Neural crest cell (in vitro differentiated cells): ENCODE data around the gene MEG3. TPM values are rescaled to one million over a fixed set of nuclear protein-coding genes. Genes with fewer than 3 reads are reported as not detected.

ENCODE experiments used
- DNase-seq: peaks from one replicate; pipeline ENCODE4 v3.0.0; 2021; ENCODE audit warnings: low read depth, mixed read lengths, low spot score
- H3K27ac Mint-ChIP-seq: one replicate; pipeline ENCODE4 v1.8.0; 2021; ENCODE audit warnings: mild to moderate bottlenecking, mixed read lengths; ENCODE audit not compliant: unreplicated experiment
- H3K27me3 Mint-ChIP-seq: 2 replicates; pipeline ENCODE4 v1.8.0; 2021; ENCODE audit warnings: low read depth, mild to moderate bottlenecking, mixed read lengths
- H3K36me3 Mint-ChIP-seq: 2 replicates; pipeline ENCODE4 v1.8.0; 2021; ENCODE audit warnings: low read depth, mild to moderate bottlenecking, mixed read lengths
- H3K4me1 Mint-ChIP-seq: 2 replicates; pipeline ENCODE4 v1.8.0; 2021; ENCODE audit warnings: mixed read lengths
- H3K4me3 Mint-ChIP-seq: one replicate; pipeline ENCODE4 v1.8.0; 2021; ENCODE audit warnings: mild to moderate bottlenecking, mixed read lengths
- H3K9me3 Mint-ChIP-seq: 2 replicates; pipeline ENCODE4 v1.8.0; 2021; ENCODE audit warnings: mixed read lengths
- CTCF ChIP-seq: fragments of 200-600 bp; sonication (generic); conservative IDR thresholded peaks from 2 replicates; pipeline ENCODE4 v1.5.0; 2021; ENCODE audit warnings: antibody characterized with exemption, mild to moderate bottlenecking
- total RNA-seq: library from RNA; stranded (reverse); gene quantifications from 2 replicates; pipeline ENCODE4 v1.2.1, GENCODE V29; 2021

MEG3 gene
- total RNA-seq, 1 donor from 2014 or later = 1.0 TPM

GRCh38 chr14:100834082-100834793, 8.3 kb downstream of the MEG3 start:
- peak overlapping the region; percentile 22 for H3K4me3 Mint-ChIP-seq
- H3K27ac Mint-ChIP-seq = peak overlapping the region; percentile 47
- H3K27me3 Mint-ChIP-seq = no peaks in the 10 kb centered on the region
- no peaks in the 10 kb centered on the region for H3K36me3 Mint-ChIP-seq
- no peak for DNase-seq
- no peaks in the 10 kb centered on the region for H3K9me3 Mint-ChIP-seq
- TF ChIP-seq CTCF = no peak
- H3K4me1 Mint-ChIP-seq = peaks cover 70% of the 10 kb centered on the region

- no peak for DNase-seq
- Mint-ChIP-seq H3K9me3 (no peaks in the 10 kb centered on the region), H3K4me3 (peak overlapping the region; percentile 22), H3K27ac (peak overlapping the region; percentile 47), H3K36me3 (no peaks in the 10 kb centered on the region), H3K27me3 (no peaks in the 10 kb centered on the region), H3K4me1 (peaks cover 69% of the 10 kb centered on the region)
- TF ChIP-seq CTCF = no peak
Measured at GRCh38 chr14:100834794-100835547, 9.1 kb downstream of the MEG3 start.

- Mint-ChIP-seq H3K9me3 (no peaks in the 10 kb centered on the region), H3K4me1 (peaks cover 69% of the 10 kb centered on the region), H3K27ac (peak overlapping the region; percentile 46), H3K36me3 (no peaks in the 10 kb centered on the region), H3K27me3 (peaks cover 3% of the 10 kb centered on the region), H3K4me3 (no peak overlapping the region)
- no peak for TF ChIP-seq CTCF
- DNase-seq = no peak
Measured at GRCh38 chr14:100835548-100836310, 9.8 kb downstream of the MEG3 start.

GRCh38 chr14:100836311-100836805, 10.4 kb downstream of the MEG3 start:
- DNase-seq = no peak
- Mint-ChIP-seq H3K4me1 (peaks cover 66% of the 10 kb centered on the region), H3K27me3 (peaks cover 5% of the 10 kb centered on the region)

More at GRCh38 chr14:100836311-100836805, 10.4 kb downstream of the MEG3 start:
- Mint-ChIP-seq H3K36me3 (no peaks in the 10 kb centered on the region), H3K27ac (no peak overlapping the region), H3K4me3 (peak overlapping the region; percentile 38), H3K9me3 (no peaks in the 10 kb centered on the region)
- TF ChIP-seq CTCF = no peak
